NCI-H345 (cell line): Measurements from ENCODE around the gene TEX48.

Source experiments
- DNase-seq: peaks from one replicate; lab custom pipeline; 2025; lab: John Stamatoyannopoulos, UW

TEX48 gene

DNA sequence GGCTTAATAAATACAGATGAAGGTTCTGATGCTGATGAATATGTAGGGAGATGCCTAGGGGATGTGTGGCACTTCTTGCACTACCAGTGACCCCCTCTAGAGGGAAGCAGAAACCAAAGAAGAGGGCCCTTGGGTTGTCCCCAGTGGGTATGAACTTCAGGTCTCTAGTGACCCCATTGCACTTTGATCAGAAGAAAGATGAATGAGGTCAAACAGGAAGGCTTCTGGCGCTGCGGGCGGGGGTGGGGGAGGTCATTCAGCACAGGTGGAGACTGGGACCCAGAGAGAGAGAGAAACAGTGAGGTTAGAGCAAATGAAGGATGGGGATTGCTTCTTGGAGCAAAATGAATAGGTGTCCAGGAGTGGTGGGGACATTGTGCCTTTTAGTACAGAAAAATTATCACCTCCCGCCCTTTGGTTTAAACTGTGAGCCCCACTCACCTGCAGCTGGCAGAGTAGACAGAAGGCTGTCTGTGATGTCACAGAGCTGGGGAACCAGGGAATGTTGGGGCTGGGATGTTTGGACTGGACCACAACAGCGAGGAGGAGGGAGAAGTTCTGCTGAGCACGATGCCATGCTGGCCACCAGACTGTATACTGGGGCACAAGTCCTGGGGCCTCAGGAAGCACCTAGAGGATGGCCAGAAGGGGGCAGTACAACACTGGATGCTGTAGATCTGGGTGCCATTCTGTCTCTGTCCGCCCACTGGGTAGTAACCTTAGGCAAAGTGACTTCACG is at the start of gene TEX48:
Gene TEX48, minus strand, starts transcription at position 599 of the 739 bp plus-strand sequence. CDS start 10,469 bp downstream, outside the sequence.
- DNase-seq, result peak; percentile 72

- DNase-seq, result no peak
Observed at GRCh38 chr9:114731701-114732100, 49.7 kb upstream of the TEX48 start.

- DNase-seq, result no peak
Observed at GRCh38 chr9:114729706-114730105, 47.7 kb upstream of the TEX48 start.

DNA sequence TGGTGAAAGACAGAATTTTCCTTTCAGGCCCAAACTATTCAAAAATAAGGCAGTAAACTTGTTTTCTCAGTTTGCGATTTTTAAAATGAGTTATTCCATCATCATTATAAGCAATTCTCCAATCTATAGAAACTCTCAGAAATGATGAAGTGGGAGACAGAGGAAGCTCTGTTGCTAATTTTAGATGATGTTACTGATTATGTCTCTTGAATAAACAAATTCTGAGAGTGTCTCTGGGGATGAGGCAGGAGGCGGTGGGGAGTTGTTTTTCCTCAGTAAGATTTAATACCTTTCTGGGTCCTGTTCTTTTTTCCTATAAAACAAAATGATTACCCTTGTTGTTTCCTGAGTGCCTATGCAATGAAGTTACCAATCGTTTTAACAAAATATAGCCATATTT is 43.9 kb upstream of the TEX48 start:
- no peak for DNase-seq

GRCh38 chr9:114724744-114725143 is 42.8 kb upstream of the TEX48 start:
- no peak for DNase-seq

DNA sequence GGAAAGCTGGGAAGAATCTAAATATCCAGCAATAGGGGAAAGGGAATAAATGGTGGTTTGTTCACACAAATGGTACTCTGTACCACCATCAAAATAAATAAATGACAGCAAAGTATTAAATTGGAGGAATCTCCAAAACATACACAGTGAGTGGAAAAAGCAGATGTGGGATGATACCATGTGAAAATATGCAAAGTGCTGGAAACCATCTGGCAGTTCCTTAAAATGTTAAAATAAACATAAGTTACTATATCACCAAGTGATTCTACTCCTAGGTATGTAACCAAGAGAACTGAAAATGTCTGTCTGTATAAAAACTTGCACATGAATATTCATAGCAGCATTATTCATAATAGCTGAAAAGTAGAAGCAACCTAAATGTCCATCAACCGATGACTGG is 41.9 kb upstream of the TEX48 start:
- no peak for DNase-seq

DNA sequence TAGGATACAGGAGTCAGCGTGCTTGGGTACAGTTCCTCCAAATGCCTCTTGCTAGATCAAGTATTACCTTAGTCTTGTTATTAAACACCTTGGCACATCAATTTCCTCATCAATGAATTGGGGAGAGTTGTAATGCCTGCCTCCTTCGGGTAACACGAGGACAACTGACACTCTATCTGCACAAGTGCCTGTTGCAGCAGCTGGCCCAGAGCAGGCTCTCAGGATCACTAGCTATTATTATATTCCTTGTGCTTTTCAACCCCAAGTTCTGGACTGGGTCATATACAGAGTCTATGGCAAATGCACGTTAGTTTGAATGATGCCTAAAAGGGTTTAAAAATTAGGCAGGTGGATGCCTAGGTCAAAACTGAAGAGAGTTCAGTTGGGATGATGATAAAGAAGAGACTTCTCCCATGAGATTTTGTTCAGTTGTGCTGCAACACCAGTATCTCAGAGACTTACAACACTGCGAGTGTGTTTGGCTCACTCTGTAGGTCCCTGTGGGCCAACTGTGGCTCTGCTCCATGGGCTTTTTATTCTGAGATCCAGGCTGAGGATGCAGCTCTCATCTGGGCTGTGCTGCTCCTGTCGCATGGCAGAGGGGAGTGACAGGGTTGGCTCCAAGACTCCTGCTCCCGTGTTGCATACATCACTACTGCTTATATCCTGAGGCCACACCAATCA is 41.1 kb upstream of the TEX48 start:
- DNase-seq, result no peak

- DNase-seq, result peak; percentile 18
Observed at GRCh38 chr9:114722081-114722621, 40.2 kb upstream of the TEX48 start.

GRCh38 chr9:114721491-114722079 is 39.6 kb upstream of the TEX48 start:
- peak; percentile 96 for DNase-seq

DNA sequence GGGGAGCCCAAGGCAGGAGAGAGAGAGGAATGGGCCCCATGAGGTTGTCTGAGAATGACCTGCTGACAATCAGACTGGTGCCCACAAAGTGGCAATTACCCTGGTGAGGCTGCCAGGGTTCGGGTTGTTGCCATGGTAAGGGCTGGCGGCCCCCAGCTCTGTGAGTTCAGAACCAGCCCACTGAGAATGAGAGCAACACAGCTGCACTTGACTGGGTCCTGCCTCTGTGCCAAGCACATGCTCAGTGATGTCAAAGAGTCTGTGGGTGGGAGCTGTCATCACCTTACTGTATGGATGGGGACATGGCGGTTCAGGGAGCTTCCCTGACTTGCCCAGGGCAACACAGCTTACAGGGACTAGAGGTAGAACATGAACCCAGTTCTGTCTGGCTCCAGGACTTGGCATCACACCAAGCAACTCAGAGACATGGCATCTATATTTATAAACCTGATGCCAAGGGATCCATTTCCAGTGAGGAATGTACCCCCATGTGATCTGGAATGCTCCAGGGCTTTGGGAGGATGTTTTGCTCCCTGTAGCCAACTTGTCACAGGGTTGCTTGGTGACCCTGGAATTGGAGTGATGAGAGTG is 38.2 kb upstream of the TEX48 start:
- no peak for DNase-seq

DNA sequence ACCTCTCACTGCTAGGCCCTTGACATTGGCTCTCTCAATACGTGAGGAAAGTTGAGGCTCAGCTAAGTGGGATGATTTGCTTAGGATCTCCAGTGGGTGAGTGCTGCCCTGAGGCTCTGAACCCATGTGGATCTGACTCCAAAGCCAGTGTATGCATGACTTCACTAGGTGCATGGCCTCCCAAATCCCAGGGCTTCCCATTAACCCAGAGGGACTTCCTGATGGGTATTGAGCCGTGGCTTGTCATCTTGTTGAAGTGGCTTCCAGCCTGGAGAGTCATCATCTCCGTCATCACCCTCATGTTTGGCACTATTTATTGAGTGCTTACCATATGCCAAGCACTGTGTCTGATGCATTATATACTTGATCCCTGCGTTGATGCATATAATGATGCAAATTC is 37.3 kb upstream of the TEX48 start:
- DNase-seq, result peak; percentile 80

- no peak for DNase-seq
Observed at GRCh38 chr9:114718801-114719221, 36.8 kb upstream of the TEX48 start.

GRCh38 chr9:114717908-114718486 is 36.0 kb upstream of the TEX48 start:
- no peak for DNase-seq

DNA sequence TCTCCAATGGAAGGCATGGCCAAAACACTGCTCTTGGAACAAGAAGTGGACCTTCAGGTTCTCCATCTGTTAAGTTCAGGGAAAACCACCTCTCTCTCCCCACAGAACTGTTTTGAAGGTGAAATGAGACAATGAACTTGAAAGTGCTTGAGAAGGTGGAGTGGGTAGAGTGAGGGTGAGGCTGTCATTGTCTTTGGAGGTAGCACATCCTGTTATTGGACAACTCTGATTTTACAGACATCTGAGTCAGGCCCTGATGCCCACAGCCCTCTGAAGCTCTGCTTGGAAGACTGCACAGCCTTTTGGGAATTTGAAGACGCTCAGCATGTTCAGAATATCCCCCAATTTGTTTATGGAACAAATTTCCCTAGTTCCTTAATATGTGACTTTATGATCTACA is 27.6 kb upstream of the TEX48 start:
- no peak for DNase-seq

GRCh38 chr9:114706711-114707110 is 24.7 kb upstream of the TEX48 start:
- DNase-seq, result no peak

- DNase-seq, result no peak
Observed at GRCh38 chr9:114701988-114702387, 20.0 kb upstream of the TEX48 start.

GRCh38 chr9:114697951-114698351 is 16.0 kb upstream of the TEX48 start:
- DNase-seq, result no peak

GRCh38 chr9:114696814-114697544 is 15.0 kb upstream of the TEX48 start:
- DNase-seq, result no peak

DNA sequence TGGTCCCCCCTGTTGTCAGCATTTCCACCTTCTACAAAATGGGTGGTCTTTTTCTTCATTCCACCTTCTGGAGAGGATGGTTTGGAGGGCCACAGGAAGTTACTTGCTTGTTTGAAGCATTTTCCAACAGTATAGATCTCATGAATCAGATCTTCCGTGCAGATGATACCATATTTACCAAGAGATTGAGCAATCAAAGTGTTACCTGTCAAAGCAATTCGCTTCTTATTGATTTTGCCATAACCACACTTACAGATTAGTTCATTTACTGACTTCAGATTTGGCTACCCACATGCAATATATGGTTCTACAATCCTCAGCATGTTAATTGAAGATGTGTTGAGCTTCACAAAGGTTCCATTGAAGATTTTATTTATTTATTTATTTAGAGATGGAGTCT is 14.0 kb upstream of the TEX48 start:
- DNase-seq, result no peak

DNA sequence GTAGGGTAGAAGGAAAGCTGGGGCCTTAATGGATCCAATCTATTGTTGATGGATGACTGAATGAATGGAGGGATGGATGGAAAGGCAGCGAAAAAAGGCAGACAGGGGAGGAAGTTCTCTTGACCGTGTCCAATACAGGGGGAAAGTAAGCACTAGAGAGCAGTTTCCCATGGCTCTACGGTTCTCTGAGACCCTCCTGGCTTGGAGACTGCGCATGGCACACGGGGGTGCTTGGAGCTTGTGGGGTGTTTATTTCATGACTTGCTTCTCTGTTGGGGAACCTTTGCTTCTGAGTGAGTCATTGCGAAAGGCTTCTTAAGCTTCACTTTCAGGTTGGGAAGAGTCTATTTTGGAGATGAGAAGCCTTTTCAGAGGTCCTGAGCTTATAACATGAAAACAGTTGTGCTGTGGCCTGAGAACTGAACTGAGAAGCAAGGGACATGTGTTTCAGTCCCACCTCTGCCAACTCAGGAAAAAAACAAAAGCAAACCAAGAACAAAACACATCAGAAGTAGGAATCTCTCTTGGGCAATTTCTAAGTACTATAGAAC is 12.8 kb upstream of the TEX48 start:
- DNase-seq, result no peak

GRCh38 chr9:114694146-114694545 is 12.2 kb upstream of the TEX48 start:
- no peak for DNase-seq
